Measurements from ENCODE around the gene CTSD.

The CTSD gene

GRCh38 chr11:1744891-1745700, 18.6 kb downstream of the CTSD start:
- Histone ChIP-seq H3K14ac (ENCODE audit: low read length) (no peak overlapping the region), H2BK5ac (ENCODE audit: low read length) (no peak overlapping the region), H2AFZ (ENCODE audit: low read length) (no peak overlapping the region), H3K9me3 (replicated peaks in 1 of 2; ENCODE audit: control insufficient read depth in 2 of 2, insufficient read depth in 1 of 2, low read depth in 1 of 2, low read length in 2 of 2) (peaks cover 0 to 8% of the 10 kb centered on the region in 2 donors), H3K79me1 (ENCODE audit: low read depth, low read length) (no peaks in the 10 kb centered on the region), H3K27me3 (ENCODE audit: control insufficient read depth in 3 of 3, insufficient read depth in 3 of 3, low read depth in 1 of 3, low read length in 3 of 3) (peaks cover 7 to 41% (median 34%) of the 10 kb centered on the region in 3 experiments), H4K8ac (ENCODE audit: low read depth, low read length) (no peak overlapping the region), H3K9ac (ENCODE audit: low read depth, low read length, poor library complexity) (peak overlapping the region; percentile 26), H4K91ac (ENCODE audit: low read depth, low read length, poor library complexity) (no peak overlapping the region), H2AK5ac (ENCODE audit: low read depth, low read length) (no peak overlapping the region), H3K4me3 (ENCODE audit: low read length in 2 of 2) (peak overlapping the region in 1 of 2 donors; percentile 49), H3K36me3 (replicated peaks in 1 of 2; ENCODE audit: control insufficient read depth in 2 of 2, insufficient read depth in 2 of 2, low read length in 2 of 2) (peaks cover 0 to 3% of the 10 kb centered on the region in 2 donors), H2BK15ac (ENCODE audit: low read length) (peak overlapping the region; percentile 9), H2BK120ac (ENCODE audit: low read depth, low read length) (no peak overlapping the region), H3K4me1 (ENCODE audit: control insufficient read depth in 2 of 2, insufficient read depth in 1 of 2, low read depth in 1 of 2, low read length in 2 of 2) (peaks cover 0 to 10% of the 10 kb centered on the region in 2 donors), H3K4ac (ENCODE audit: low read length) (no peak overlapping the region), H3K23ac (ENCODE audit: low read depth, low read length, poor library complexity) (peak overlapping the region; percentile 30), H3K18ac (ENCODE audit: low read length) (no peak overlapping the region), H3K27ac (replicated peaks; ENCODE audit: low read length) (no peak overlapping the region), H3K4me2 (ENCODE audit: insufficient read depth, low read length, poor library complexity, severe bottlenecking) (no peak overlapping the region), H2BK12ac (ENCODE audit: low read length) (no peak overlapping the region)
- no CpG with 5 or more reads among the region's 18 CpGs for WGBS, 2 donors (ENCODE audit: extremely low coverage in 2 of 2, insufficient read length in 2 of 2, insufficient replicate concordance in 1 of 2)
- DNase-seq (ENCODE audit: low spot score) = no peak

DNA sequence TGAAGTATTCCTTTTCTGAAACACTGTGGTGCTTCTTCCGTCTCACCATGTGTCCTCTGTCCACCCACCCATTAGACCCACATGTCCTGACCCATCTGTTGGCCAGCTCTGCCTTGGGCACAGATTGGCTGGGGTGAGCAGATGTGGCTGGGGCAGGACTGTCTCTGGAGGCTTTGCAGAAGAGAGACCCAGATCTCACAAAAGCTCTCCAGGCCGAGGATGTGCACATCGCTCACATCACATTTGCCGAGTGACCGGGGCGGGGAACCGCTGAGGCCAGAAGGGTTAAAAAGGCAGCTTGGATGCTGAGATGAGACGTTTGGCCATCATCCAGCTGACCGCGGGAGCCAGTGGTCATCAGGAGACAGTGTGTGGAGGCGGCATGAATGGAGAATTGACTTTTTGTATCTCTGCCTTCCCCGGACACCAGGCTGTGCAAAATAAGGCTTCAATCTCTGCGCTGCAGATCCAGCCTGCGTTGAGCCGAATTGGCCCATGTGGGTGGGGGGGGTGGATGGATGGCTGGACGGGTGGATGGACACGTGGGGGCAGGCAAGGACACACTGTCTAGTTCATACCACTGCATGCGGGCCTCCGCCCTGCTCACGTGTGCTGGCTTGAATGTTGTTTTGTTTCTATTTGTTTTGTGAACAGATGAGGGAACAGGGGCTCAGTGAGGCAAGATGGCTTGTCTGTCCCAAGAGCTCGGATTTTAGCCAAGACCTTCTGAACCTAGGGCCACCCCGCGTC, 19.4 kb downstream of the CTSD start:
- Histone ChIP-seq H3K23ac (ENCODE audit: low read depth, low read length, poor library complexity) (no peak overlapping the region), H3K18ac (ENCODE audit: low read length) (peak overlapping the region; percentile 31), H4K8ac (ENCODE audit: low read depth, low read length) (no peak overlapping the region), H3K4ac (ENCODE audit: low read length) (no peak overlapping the region), H4K91ac (ENCODE audit: low read depth, low read length, poor library complexity) (no peak overlapping the region), H3K9ac (ENCODE audit: low read depth, low read length, poor library complexity) (peak overlapping the region; percentile 0), H3K79me1 (ENCODE audit: low read depth, low read length) (no peaks in the 10 kb centered on the region), H2AK5ac (ENCODE audit: low read depth, low read length) (no peak overlapping the region), H2BK15ac (ENCODE audit: low read length) (peak overlapping the region; percentile 9), H2BK120ac (ENCODE audit: low read depth, low read length) (no peak overlapping the region), H3K4me2 (ENCODE audit: insufficient read depth, low read length, poor library complexity, severe bottlenecking) (no peak overlapping the region), H2AFZ (ENCODE audit: low read length) (no peak overlapping the region), H3K4me1 (ENCODE audit: control insufficient read depth in 2 of 2, insufficient read depth in 1 of 2, low read depth in 1 of 2, low read length in 2 of 2) (peaks cover 0 to 2% of the 10 kb centered on the region in 2 donors), H3K4me3 (ENCODE audit: low read length in 2 of 2) (peak overlapping the region in 1 of 2 donors; percentile 20), H3K27ac (replicated peaks; ENCODE audit: low read length) (no peak overlapping the region), H3K14ac (ENCODE audit: low read length) (no peak overlapping the region), H2BK5ac (ENCODE audit: low read length) (no peak overlapping the region), H3K27me3 (ENCODE audit: control insufficient read depth in 3 of 3, insufficient read depth in 3 of 3, low read depth in 1 of 3, low read length in 3 of 3) (peaks cover 7 to 36% (median 26%) of the 10 kb centered on the region in 3 experiments), H3K9me3 (replicated peaks in 1 of 2; ENCODE audit: control insufficient read depth in 2 of 2, insufficient read depth in 1 of 2, low read depth in 1 of 2, low read length in 2 of 2) (peaks cover 0 to 8% of the 10 kb centered on the region in 2 donors), H2BK12ac (ENCODE audit: low read length) (no peak overlapping the region), H3K36me3 (replicated peaks in 1 of 2; ENCODE audit: control insufficient read depth in 2 of 2, insufficient read depth in 2 of 2, low read length in 2 of 2) (peaks cover 0 to 3% of the 10 kb centered on the region in 2 donors)
- WGBS, 2 donors (ENCODE audit: extremely low coverage in 2 of 2, insufficient read length in 2 of 2, insufficient replicate concordance in 1 of 2) = no CpG with 5 or more reads among the region's 23 CpGs
- DNase-seq (ENCODE audit: low spot score) = no peak

DNA sequence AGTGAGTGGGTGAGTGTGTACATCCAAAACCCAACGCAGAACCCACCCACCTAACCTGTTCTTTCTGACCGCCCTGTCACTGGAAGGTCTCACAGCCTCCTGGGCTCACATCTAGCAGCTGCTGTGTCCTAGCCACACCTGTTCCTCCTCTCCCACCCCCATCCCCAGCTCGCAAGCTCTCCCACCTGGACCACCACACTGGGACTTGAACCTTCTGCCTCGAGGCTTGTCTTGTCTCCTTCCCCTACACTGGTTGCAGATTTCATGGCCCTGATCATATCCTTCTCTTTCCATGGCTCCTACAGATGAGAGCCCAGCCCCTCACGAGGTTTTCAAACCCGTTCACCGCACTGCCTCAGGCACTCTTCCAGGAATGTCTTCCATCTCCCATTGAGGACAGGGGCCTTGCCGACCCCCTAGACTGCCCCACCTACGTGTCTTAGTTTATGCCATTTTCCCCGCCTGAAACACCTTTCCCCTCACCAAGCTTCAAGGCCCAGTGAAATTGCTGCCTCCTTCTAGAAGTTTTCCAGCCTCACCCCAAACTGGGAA, 20.1 kb downstream of the CTSD start:
- H2BK120ac ChIP-seq (ENCODE audit: low read depth, low read length) = no peak overlapping the region
- H2BK15ac ChIP-seq (ENCODE audit: low read length) = no peak overlapping the region
- no peaks in the 10 kb centered on the region for H3K79me1 ChIP-seq (ENCODE audit: low read depth, low read length)
- no peak overlapping the region for H3K23ac ChIP-seq (ENCODE audit: low read depth, low read length, poor library complexity)
- no peak overlapping the region for H3K4me3 ChIP-seq (ENCODE audit: low read length in 2 of 2)
- H4K8ac ChIP-seq (ENCODE audit: low read depth, low read length) = no peak overlapping the region
- H3K36me3 ChIP-seq (replicated peaks in 1 of 2; ENCODE audit: control insufficient read depth in 2 of 2, insufficient read depth in 2 of 2, low read length in 2 of 2) = peaks cover 0 to 3% of the 10 kb centered on the region in 2 donors
- no peak overlapping the region for H2AFZ ChIP-seq (ENCODE audit: low read length)
- no peak overlapping the region for H4K91ac ChIP-seq (ENCODE audit: low read depth, low read length, poor library complexity)
- no peak overlapping the region for H2AK5ac ChIP-seq (ENCODE audit: low read depth, low read length)
- no peak overlapping the region for H3K9ac ChIP-seq (ENCODE audit: low read depth, low read length, poor library complexity)
- H3K4me2 ChIP-seq (ENCODE audit: insufficient read depth, low read length, poor library complexity, severe bottlenecking) = no peak overlapping the region
- peaks cover 0 to 8% of the 10 kb centered on the region in 2 donors for H3K9me3 ChIP-seq (replicated peaks in 1 of 2; ENCODE audit: control insufficient read depth in 2 of 2, insufficient read depth in 1 of 2, low read depth in 1 of 2, low read length in 2 of 2)
- no peak overlapping the region for H2BK5ac ChIP-seq (ENCODE audit: low read length)
- no peak overlapping the region for H3K14ac ChIP-seq (ENCODE audit: low read length)
- H3K4me1 ChIP-seq (ENCODE audit: control insufficient read depth in 2 of 2, insufficient read depth in 1 of 2, low read depth in 1 of 2, low read length in 2 of 2) = peaks cover 0 to 2% of the 10 kb centered on the region in 2 donors
- H2BK12ac ChIP-seq (ENCODE audit: low read length) = no peak overlapping the region
- no CpG with 5 or more reads among the region's 10 CpGs for WGBS, 2 donors (ENCODE audit: extremely low coverage in 2 of 2, insufficient read length in 2 of 2, insufficient replicate concordance in 1 of 2)
- H3K27ac ChIP-seq (replicated peaks; ENCODE audit: low read length) = no peak overlapping the region
- H3K18ac ChIP-seq (ENCODE audit: low read length) = no peak overlapping the region
- peaks cover 6 to 29% (median 19%) of the 10 kb centered on the region in 3 experiments for H3K27me3 ChIP-seq (ENCODE audit: control insufficient read depth in 3 of 3, insufficient read depth in 3 of 3, low read depth in 1 of 3, low read length in 3 of 3)
- no peak overlapping the region for H3K4ac ChIP-seq (ENCODE audit: low read length)
- DNase-seq (ENCODE audit: low spot score) = no peak
